Activated CD4-positive, alpha-beta T cell treated with anti-CD3 and anti-CD28 coated beads for 48 hours (primary cell): ENCODE results near the gene TEC.

Source experiments
- DNase-seq: peaks from one replicate; pipeline ENCODE4 v3.0.0-alpha.2; 2020

Gene TEC

DNA sequence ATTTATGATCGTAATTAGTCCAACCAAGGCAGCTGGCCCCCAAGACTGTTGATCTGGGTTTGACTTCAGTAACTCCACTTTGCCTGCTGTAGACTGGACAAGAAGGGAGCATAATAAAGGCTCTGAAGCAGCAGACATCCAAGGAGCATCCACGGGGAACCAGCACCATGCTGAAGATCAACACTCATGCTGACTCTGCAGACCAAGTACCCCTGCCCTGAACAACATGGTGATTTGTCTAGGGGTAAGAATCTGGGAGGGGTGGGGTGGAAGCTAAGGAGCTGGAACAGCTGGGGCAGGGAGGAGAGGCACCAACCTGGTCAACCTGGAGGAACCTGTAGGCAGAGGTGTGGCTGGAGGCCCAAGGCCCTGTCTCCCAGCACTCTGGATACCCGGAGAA, 2.1 kb downstream of the TEC start:
- no peak for DNase-seq

DNA sequence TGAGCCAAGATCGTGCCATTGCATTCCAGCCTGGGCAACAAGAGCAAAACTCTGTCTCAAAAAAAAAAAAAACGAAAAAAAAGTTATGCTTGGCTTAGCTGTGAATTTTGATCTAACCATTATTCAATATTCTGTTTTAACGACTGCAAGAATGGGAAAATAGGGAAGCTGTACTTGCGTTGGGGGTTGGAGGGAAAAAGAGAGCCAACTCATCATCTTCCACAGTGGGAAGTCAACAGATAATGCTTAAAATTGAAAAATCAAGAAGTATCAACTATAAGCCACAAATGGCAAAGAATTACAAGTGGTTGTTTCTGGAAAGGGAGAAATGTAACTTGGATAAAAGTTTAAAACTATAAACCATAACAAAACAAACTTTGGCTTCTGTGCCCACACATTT, 2.9 kb downstream of the TEC start:
- DNase-seq, result no peak

GRCh38 chr4:48262926-48263325, 6.7 kb downstream of the TEC start:
- no peak for DNase-seq

DNA sequence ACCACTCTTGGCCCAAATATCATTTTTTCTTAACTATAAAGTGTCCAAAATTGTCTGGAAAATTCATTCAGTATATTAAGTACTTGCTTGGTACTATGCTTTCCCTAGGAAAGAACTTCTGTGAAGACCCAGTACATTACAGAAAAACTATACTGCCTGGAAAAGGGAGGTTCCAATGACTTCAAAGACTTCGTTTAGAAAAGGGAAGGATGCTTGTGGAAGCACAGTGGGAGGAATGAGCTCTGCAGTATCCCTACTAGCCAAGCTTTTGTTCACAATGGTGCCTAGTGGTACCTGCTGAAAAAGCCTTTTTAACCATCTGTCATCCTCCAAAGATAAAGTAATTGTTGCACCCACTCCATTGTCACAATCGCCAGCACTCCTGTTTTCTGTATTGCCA, 7.2 kb downstream of the TEC start:
- no peak for DNase-seq

DNA sequence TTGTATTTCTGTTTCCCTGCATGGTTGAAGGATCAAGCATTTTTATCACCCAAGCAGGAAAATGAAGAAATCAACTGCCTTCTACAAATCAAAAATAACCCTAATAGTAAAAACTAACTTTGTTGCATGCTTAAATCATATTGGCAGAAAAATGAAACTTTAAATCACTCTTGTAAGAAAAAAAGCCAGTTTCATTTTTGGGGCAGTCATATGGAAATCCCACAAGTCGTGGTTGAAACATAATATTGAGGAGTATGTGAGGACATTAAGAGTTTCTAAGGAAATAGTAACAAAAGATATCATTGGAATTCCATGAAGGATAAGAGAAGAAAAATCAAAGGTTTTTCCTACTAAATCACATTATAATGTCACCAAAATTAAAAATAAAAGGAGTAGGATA, 8.4 kb downstream of the TEC start:
- no peak for DNase-seq

- DNase-seq, result no peak
Measured at GRCh38 chr4:48259748-48260147, 9.9 kb downstream of the TEC start.

GRCh38 chr4:48258845-48259397, 10.7 kb downstream of the TEC start:
- no peak for DNase-seq

- no peak for DNase-seq
Measured at GRCh38 chr4:48255959-48256342, 13.7 kb downstream of the TEC start.

- DNase-seq, result no peak
Measured at GRCh38 chr4:48255072-48255958, 14.3 kb downstream of the TEC start.

DNA sequence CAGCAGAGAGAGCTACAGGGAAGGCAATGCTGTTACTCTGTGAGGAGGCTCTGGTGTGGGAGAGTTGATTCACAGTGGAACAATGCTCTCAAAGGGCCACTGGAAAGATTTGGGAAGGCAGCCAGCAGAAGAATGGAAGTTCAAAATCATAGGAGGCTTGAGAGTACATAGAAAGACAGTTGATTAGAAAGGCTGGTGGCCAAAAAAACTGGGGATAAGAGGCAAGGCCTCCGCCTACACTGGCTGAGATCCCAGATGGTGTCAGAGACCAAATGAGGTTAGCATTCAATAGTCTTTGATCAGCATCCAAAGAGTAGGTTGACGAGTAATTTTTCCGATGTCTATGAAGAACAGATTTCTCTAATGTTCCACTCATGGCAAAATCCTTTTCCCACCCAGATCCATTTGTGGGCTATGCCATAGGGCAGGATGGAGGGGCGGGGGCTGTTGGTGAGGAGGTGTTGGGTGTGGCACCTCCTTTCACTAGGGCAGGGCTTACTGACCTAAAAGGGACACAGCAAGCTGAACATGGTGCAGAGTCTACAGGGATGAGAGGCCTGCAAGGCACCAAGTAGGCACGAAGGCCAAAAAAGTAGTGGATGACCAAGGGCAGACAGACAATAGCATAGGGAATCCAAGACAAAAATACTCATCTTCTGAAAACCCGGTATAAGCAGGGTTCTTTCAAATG, 15.1 kb downstream of the TEC start:
- no peak for DNase-seq

- no peak for DNase-seq
Measured at GRCh38 chr4:48252313-48252712, 17.3 kb downstream of the TEC start.

DNA sequence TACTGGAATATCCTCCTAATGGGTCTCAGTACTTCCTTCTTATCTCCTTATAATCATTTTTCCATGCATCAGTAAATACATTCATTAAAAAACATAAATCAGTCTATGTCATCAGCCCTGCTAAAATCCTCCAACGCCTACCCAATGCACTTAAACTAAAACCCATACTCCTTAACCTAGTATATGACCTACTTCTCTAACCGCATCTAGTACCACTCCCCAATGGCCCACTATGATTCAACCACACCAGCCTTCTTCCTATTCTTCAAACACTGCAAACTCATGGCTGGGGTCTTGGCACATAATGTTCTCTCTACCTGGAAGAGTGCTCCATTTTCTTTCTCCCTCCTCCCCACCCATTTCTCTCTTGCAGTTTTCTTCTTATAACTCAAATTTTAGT, 18.7 kb downstream of the TEC start:
- DNase-seq, result no peak

- DNase-seq, result no peak
Measured at GRCh38 chr4:48250343-48250742, 19.3 kb downstream of the TEC start.

- no peak for DNase-seq
Measured at GRCh38 chr4:48249378-48249777, 20.3 kb downstream of the TEC start.

GRCh38 chr4:48248559-48248953, 21.1 kb downstream of the TEC start:
- DNase-seq, result no peak

- no peak for DNase-seq
Measured at GRCh38 chr4:48247878-48248558, 21.6 kb downstream of the TEC start.

GRCh38 chr4:48247142-48247877, 22.3 kb downstream of the TEC start:
- DNase-seq, result no peak

- no peak for DNase-seq
Measured at GRCh38 chr4:48244665-48245064, 25.0 kb downstream of the TEC start.

GRCh38 chr4:48243887-48244286, 25.8 kb downstream of the TEC start:
- DNase-seq, result no peak

- no peak for DNase-seq
Measured at GRCh38 chr4:48243429-48243828, 26.2 kb downstream of the TEC start.

DNA sequence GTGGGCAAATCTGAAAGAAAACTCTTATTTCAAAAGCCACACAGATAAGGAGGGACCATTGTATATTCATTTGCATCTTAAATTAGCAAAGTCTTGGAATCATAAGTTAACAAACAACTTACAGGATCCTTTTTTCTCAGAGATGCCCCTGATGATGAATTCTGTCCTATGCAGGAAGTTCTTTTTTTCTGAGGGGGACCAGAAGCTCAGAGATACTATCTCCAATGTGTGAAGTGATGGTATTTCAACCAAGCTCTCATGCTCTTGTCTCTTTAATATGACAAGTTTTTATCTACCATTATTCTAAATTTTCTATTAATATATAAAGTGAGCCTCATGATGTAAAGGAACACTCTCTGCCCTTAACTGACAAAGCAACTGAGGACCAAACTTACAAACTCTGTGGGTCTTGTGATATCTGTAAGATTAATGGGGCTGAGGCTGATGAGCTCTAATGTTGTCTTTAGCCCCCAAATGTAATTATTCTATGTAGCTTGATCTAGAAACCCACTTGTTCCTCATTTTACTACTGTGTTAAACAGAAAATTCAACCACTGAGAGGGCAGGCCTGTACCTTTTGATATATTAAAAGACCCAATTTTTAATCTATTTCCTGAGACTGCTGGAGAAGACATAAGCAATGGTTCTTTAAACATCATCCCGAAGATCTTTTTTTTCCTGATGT, 27.0 kb downstream of the TEC start:
- DNase-seq, result no peak

DNA sequence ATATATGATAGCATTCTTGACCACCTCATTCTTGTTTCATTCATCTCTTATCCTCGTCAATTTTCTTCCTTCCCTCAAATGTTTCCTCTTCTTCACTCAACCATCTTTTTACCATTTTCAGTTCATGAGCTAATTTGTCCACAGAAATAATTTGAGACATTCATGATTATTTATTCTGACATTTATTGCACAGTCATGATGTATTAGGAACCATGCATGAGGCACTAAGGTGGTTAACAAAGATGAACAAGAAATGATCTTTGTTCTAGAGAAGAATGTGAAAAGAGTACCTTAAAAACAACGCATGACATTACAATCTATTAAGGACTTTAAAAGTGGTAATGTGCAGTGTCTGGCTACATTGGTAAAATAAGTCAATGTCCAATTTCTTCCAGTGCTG, 27.9 kb downstream of the TEC start:
- DNase-seq, result no peak
